Measurements from ENCODE around the gene HOXC10. TPM values are rescaled to one million over a fixed set of nuclear protein-coding genes. Genes with fewer than 3 reads are reported as not detected.

HOXC10 gene
- total and polyA plus RNA-seq, 9 donors = 0.15 to 15.4 (median 2.0) TPM; not detected in 2

DNA sequence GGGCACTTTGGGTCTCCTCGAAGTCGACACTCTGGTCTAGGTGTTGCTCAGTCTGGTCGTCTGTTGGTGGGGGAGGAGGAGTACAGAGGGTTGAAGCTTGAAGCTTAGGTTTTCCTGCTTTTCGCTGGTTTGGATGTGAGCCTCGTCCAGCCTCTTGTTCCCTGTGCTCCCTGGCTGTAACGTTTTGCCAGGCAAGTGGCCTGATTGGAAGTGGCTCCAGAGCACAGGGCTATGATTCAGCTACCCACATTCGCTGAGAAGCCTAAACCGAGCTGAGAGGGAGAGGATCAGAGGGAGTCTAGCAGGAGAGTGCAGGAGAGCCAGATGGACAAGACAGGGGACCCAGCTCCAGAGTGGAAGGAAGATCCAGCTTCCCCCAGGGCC, 6.1 kb downstream of the HOXC10 start:
- no peaks in the 10 kb centered on the region for H3K9me3 ChIP-seq
- H3K4me1 ChIP-seq (ENCODE audit: insufficient read depth) = peaks cover 8% of the 10 kb centered on the region
- no peak overlapping the region for H3K4me3 ChIP-seq
- no peak overlapping the region for H3K27ac ChIP-seq
- H3K27me3 ChIP-seq = no peaks in the 10 kb centered on the region
- WGBS, 3 donors = 8 to 27% (median 18%) methylated on average over 8 of the region's 8 CpGs
- intact Hi-C loops (cut with DNase I) = loop anchor here in 1 of 4 donors (10.0 kb wide), 1 partner anchor 364 kb away; no protein-coding TSS in a partner anchor
- no peak for TF ChIP-seq POLR2A (IDR thresholded peaks at IDR 0.05)
- TF ChIP-seq, protein P1, sequence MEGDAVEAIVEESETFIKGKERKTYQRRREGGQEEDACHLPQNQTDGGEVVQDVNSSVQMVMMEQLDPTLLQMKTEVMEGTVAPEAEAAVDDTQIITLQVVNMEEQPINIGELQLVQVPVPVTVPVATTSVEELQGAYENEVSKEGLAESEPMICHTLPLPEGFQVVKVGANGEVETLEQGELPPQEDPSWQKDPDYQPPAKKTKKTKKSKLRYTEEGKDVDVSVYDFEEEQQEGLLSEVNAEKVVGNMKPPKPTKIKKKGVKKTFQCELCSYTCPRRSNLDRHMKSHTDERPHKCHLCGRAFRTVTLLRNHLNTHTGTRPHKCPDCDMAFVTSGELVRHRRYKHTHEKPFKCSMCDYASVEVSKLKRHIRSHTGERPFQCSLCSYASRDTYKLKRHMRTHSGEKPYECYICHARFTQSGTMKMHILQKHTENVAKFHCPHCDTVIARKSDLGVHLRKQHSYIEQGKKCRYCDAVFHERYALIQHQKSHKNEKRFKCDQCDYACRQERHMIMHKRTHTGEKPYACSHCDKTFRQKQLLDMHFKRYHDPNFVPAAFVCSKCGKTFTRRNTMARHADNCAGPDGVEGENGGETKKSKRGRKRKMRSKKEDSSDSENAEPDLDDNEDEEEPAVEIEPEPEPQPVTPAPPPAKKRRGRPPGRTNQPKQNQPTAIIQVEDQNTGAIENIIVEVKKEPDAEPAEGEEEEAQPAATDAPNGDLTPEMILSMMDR (IDR thresholded peaks at IDR 0.05) = no peak
- TF ChIP-seq EP300 (IDR thresholded peaks at IDR 0.05) = no peak
- no peak for DNase-seq
- H3K36me3 ChIP-seq = no peaks in the 10 kb centered on the region

DNA sequence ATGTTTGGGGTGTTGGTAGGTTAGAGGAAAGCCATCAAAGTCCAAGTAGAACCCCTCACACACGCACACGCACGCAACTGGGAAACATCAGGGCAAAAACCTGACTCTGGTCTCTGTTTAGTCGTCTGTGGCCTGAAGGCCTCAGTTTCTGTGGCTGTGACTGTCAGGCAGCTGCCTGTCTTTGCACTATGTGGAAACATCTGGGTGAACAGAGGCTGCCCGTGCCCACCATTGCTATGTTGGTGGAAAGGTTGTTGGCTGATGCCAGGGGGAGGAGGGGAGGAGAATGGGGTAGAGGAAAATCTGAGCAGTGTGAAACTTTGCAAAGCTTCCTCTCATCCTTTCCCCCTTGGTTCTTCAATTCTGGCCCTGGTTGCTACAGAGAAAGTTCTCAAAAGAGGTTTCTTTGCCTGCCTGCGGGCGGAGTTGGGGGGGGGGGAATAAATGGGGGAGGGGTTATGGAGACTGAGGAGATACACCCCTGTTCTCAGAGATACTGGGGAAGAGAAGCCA, 7.5 kb downstream of the HOXC10 start:
- H3K4me1 ChIP-seq (ENCODE audit: insufficient read depth) = peaks cover 8% of the 10 kb centered on the region
- no peaks in the 10 kb centered on the region for H3K9me3 ChIP-seq
- no peak overlapping the region for H3K27ac ChIP-seq
- intact Hi-C loops (cut with DNase I) = loop anchor here in 1 of 4 donors (10.0 kb wide), 1 partner anchor 362 kb away; no protein-coding TSS in a partner anchor
- H3K36me3 ChIP-seq = no peaks in the 10 kb centered on the region
- TF ChIP-seq EP300 (IDR thresholded peaks at IDR 0.05) = no peak
- no peak for TF ChIP-seq POLR2A (IDR thresholded peaks at IDR 0.05)
- TF ChIP-seq, protein P1 (IDR thresholded peaks at IDR 0.05) = no peak
- no peak for DNase-seq
- no peak overlapping the region for H3K4me3 ChIP-seq
- no peaks in the 10 kb centered on the region for H3K27me3 ChIP-seq
- 78 to 87% (median 81%) methylated on average over 7 of the region's 7 CpGs for WGBS, 3 donors

DNA sequence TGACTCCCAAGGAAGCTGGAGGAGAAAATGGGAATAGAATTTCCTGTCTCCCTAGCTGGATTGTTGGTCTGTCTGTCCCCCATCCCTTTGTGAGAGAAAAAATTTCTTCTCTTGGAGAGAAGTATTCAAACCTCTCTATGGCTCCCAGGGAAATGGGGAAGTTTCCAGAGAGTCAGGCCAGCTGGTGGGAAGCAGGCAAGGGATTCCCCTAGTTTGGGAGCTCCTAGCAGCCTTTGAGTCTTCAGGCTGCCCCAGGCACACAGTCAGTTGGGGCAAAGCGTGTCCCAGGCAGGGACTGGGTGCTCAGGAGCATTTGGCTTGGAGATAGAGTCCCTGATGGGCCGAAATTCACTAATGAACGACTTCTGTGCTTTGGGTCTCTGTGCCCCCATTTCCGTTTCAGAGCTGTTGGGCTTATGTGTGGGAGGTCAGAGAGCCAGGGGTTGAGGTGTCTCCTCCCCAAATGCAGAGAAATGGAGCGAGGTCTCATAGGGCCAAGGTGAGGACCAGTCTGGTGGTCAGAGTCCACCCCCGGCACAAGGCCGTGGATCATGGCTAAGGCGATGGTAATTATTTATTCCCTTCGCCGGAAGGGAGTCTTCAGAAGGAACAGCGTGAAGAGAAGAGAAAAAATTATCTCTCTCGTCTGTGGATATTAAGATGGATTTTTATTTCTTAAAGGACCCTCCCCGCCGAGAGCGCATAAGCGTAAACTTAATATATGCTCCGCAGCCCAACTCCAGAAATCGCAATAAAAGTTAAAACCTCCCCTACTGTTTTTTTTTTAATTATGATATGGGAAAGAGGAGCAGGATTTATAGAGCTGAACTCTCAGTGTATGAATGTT, 8.4 kb downstream of the HOXC10 start:
- TF ChIP-seq EP300 (IDR thresholded peaks at IDR 0.05) (no peak), POLR2A (IDR thresholded peaks at IDR 0.05) (no peak)
- TF ChIP-seq, protein P1 (IDR thresholded peaks at IDR 0.05) = no peak

DNA sequence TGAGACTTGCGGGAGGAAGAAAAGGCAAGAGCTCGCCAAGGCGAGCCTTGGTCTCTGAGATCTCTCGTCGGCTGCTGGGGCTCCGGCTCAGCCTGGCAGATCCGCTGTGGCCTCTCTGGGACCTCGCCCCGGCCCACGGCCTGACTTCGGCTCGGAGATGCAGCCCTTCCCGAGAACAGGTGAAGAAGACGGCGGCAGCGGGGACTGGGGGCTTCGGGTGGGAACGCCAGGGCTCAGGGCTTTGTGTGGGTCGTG, 9.0 kb downstream of the HOXC10 start:
- DNase-seq = peak in 1 of 5 donors; percentile 39
- intact Hi-C loops (cut with DNase I) = loop anchor here in 1 of 4 donors (10.0 kb wide), 1 partner anchor 361 kb away; no protein-coding TSS in a partner anchor
- H3K4me1 ChIP-seq (ENCODE audit: insufficient read depth) = peaks cover 8% of the 10 kb centered on the region
- TF ChIP-seq POLR2A (IDR thresholded peaks at IDR 0.05) (no peak), EP300 (IDR thresholded peaks at IDR 0.05) (no peak)
- WGBS, 3 donors = 16 to 29% (median 18%) methylated on average over 19 of the region's 19 CpGs
- peak overlapping the region in 1 of 2 donors; percentile 24 for H3K27ac ChIP-seq
- H3K36me3 ChIP-seq = no peaks in the 10 kb centered on the region
- peak overlapping the region; percentile 21 for H3K4me3 ChIP-seq
- no peaks in the 10 kb centered on the region for H3K27me3 ChIP-seq
- no peaks in the 10 kb centered on the region for H3K9me3 ChIP-seq

More for the DNA sequence above, 8.4 kb downstream of the HOXC10 start:
- no peak overlapping the region for H3K4me3 ChIP-seq
- no peak for DNase-seq
- WGBS, 3 donors = 50 to 63% (median 61%) methylated on average over 18 of the region's 18 CpGs
- H3K27ac ChIP-seq = no peak overlapping the region
- no peaks in the 10 kb centered on the region for H3K27me3 ChIP-seq
- no peaks in the 10 kb centered on the region for H3K36me3 ChIP-seq
- no peaks in the 10 kb centered on the region for H3K9me3 ChIP-seq
- H3K4me1 ChIP-seq (ENCODE audit: insufficient read depth) = peaks cover 8% of the 10 kb centered on the region
- intact Hi-C loops (cut with DNase I) = loop anchor here in 1 of 4 donors (10.0 kb wide), 1 partner anchor 361 kb away; no protein-coding TSS in a partner anchor

All from ovary (tissue), 9 donors.